HG03175 (cell line): ENCODE results near the gene GUCD1.
"Not testable (repeated sequence)": the region's sequence is repeated elsewhere in the genome, so short reads cannot be mapped to it uniquely, and the experiment has no call there.

Source experiments
- ATAC-seq: cut with Tn5 transposase; IDR thresholded peaks from one replicate; pipeline ENCODE4 v1.9.1; 2021; ENCODE audit warnings: mild to moderate bottlenecking, moderate library complexity; ENCODE audit not compliant: unreplicated experiment

Gene GUCD1

DNA sequence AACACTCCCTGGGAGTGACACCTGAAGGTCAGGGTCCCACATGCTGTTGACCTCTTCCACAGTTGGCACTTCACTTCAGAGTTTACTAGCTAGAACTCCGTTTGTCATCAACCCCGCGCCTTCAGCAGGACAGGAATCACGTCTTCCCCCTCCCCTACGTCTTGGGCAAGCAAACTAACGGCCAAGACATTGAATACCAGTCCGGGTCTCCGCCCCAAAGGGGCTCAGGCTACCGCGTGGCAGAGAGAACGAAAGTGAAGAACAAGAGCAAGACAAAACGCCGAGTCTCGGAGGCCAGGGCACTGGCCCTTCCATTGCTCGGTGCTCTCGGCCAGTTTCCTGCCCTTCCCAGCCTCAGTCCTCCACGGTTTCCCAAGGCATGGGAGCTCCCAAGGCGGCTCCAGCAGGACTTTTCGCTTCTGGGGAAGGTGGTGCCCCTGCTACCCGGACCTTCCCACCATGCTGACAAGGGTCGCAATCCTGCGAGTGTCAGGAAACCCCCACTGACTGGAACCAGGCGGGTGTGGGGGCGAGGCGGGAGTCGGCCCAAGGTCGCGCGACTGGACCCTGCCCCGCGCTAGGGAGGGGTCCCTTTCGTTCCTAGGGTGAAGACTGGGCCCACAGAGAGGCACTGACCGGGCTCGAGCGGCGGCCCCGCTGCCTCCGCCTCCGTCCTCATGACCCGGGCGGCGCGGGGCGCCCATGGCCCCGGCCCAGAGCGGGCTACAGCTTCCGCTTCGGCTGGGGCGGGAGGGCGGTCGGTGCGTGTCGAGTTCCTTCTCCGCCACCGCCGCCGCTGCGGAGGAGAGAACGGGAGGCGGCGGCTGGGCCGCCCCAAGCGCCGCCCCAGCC is at the start of gene GUCD1:
TSS of gene GUCD1 (minus strand) at position 826 of the 852 bp plus-strand sequence. CDS start at position 679, 147 bp downstream.
- ATAC-seq = no peak

DNA sequence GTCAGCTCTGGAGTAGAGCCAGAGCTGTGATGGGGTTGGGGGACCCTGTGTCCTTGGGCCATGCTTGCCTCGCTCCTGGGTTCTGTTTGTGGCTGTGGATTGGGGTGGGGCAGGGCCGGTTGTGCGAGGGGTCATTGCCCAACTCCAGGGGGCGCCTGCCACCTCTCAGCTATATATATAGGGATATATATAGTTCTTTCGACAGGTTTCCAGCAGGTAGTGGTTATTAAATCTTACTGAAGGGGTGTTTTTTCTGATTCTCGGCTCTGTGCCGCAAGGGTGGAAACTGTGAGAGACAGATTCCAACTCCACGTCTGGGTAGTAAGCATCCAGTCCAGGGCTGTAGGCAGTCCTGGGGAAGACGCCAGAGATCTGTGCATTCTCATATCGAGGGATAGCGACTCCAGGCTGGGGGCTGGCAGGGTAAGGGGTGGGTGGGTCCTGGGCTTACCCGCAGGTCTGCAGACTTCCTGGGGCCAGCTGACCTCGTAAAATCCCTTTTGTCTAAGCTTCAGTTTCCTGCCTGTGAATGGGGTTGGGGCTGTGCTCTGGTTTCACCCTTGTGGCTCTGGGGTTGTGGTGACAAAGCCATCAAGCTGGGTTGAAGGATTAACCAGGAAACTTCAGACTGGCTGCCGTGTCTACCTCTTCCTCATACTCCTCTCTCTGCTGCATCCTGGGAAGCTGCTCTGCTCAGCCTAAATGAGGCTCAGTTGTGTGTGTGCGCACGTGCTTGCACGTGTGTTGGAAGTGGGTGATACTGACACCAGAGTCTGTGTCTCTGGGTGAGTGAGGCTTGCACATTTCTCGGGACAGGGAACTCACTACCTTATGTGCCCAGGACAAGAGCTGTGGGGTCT is 49.1 kb upstream of the GUCD1 start:
- not testable (repeated sequence) for ATAC-seq

DNA sequence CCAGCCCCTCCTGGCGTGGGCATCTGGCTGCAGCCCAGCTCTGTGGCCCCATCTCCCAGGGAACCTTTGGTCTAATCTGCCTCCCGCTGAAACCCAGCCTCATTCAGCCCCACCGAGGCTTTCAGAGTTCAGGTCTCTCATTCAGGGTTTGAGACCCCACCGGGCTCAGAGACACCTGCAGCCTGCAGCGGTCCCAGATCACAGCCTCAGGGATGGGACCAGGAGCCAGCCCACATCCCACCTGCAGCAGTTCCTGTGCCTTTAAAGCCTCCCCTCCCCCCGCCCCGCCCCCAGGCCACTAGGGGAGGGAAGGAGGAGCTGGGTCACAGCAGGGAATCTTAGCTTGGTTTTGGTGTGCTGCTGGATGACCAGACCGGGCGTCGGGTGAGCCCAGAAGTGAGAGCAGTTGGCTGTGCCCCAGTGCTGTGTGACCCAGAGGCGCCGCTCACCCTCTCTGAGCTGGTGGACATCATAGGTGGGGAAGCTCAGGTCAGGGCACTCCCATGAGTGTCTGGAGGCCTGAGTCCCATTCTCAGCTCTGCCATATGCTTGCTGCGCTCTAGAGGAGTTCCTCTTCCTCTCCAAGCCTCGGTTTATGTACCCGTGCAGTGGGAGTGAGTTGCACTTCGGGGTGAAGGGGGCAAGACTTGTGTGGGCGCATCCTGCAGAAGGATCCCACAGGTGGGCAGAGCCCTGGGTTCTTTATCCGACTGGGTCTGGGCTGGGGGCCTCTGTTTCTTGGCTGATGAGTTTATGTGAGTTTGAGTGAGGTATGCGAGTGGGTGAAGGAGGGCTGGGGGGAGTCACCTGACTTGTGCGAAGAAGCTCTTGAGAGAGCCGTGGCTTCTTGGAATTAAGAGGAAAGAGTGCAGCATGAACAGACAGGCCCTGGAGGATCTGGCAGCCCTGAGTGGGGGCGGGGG is 48.2 kb upstream of the GUCD1 start, which contains the start of gene GGT1:
TSS of gene GGT1 (plus strand) at position 347 of the 923 bp plus-strand sequence. CDS start 7,889 bp downstream, outside the sequence.
- ATAC-seq = not testable (repeated sequence)

DNA sequence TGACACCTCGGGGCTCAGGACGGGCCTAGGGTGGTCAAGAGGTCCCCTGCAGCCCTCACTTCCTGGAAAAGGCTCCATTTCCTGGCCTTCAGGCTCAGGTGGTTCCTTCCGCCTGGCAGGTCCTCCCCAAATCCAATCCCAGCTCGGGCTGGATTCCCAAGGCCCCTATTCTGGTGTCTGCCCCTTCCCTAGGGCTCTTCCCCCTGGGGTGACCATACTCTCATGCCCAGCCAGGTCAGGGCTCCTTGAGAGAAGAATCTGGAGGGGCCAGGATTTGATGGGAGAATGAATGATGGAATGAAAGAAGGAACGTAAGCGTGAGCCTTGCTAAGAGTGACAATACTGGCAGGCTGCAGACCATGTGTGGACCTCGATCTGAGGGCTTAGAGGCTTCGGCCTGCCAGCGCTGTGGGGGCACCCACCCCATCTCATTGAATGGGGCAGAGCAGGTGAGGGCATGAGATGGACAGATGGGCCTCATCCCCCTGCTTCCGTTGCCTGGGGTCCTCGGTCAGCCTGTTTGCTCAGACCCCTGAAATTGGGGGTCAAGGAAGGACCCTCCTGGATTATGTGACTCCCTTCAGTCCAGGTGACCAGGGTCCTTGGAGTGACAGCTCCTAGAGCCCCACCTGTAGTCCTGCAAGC is 47.3 kb upstream of the GUCD1 start:
- ATAC-seq = not testable (repeated sequence)

DNA sequence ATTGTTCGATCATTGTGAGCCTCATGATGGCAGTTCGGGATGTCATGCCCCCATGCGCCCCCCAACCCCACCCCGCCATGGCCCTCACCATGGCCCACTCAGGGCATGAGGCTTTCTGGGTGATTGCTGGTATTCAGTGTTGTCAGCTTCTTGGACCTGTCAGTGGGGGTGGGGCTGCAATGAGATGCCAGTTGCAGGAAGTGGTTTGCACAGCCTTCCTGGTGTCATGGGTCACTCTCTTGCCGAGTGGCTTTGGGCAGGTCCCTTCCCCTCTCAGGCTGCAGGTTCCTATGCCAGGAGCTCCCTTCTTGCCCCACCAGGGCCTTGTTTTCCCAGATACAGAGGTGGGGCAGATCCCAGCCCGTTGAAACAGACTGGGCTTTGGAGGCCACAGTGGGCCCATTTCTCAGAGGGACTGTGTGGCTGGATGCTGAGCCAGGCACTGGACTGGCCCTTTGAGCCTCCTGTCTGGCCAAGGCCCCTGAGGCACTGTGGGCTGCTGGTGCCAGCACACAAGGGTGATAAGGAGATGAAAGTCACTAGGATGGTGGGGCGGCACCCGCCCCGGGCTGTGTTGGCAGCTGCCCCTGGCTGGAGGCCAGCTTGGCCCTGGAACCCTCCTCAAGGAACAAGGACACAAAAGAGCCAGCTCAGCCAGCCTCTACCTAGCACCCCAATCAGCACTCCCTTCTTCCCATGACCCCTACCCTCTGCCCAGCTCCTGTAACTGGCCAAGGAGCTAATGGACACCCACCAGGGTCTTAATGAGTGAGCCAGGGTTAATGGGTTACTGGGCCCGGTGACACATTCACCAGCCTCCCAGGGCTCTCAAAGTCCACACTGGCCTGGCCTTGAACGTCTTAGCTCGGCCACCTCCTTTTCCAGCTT is 46.5 kb upstream of the GUCD1 start:
- ATAC-seq = no peak

DNA sequence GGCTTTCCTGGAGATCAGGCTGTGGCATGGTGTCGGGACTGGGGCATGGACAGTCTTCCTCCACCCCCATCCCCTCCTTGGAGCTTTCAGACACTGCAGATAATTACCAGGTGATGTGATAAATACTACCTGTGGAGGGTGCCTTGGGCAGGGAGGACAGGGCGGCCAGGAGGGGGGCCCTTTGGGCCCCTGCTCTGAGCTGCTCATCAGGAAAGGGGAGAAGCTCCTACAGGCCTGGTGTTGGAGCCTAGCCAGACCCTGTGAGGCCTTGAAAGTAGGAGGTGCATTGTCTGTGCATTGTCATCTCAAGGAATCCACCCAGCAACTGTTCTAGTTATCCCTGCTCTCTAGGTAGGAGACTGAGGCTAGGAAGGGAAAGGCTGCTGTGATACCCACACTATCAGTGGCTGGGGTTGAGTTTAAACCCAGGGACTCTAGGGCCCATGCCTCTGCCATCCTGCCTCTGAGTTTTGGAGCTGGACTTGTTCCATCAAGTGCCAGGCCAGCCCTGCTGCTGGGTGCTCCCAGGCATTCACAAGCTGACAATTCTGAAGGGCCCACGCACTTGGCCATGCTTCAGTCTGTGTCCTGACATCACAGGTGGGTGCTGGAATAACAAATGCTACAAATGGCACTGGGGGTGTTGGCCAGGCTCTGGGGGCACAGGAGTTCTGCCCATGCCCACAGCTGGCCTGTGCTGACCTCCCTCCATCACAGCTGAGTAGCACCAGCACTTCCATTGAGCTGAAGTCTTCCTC is 45.2 kb upstream of the GUCD1 start:
- not testable (repeated sequence) for ATAC-seq

DNA sequence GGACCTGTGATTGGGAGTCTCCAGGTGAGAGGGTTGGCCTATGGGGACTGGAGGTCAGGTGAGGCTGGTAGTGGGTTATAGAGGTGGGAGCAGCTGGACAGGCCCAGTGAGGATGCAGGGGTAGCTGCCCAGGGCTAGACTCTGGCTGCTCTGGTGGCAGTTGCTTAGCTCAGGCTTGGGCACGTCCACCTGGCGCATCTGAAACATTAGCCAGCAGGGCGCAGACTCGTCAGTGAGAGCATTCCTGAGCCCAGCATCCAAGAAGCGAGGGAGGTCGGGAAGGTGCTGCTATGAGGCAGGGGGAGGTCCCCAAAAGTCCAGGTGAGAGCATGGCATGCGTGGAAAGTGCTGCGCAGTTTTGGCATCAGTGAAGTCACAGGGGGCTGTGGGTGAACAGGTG is 44.6 kb upstream of the GUCD1 start:
- no peak for ATAC-seq

DNA sequence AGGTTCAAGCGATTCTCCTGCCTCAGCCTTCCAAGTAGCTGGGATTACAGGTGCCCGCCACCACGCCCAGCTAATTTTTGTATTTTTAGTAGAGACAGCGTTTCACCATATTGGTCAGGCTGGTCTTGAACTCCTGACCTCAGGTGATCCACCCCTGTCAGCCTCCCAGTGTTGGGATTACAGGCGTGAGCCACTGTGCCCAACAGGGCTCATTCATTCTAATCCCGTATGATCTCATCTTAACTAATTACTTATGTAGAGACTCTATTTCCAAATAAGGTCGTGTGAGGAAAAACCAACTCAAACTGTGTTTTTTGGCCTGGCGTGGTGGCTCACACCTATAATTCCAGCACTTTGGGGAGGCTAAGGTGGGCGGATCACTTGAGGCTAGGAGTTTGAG is 42.1 kb upstream of the GUCD1 start:
- ATAC-seq = not testable (repeated sequence)

DNA sequence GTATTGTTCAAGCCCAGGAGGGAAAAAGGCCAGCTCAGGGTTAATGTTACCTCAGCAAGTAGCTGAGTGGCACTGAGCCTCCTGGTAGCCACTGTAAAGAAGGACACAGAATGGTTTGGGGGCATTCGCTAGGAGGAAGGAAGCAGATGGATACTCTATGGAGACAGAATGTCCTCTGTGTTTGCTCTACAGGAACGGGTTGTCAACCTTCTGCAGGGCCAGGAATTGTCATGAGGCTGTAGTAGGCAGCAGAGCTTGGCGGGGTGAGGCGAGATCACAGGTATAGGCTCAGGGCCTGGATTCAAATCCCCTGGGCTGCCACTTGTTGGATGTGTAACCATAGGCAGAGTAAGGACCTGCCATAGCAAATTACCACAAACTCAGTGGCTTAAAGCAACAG is 40.9 kb upstream of the GUCD1 start:
- no peak for ATAC-seq

DNA sequence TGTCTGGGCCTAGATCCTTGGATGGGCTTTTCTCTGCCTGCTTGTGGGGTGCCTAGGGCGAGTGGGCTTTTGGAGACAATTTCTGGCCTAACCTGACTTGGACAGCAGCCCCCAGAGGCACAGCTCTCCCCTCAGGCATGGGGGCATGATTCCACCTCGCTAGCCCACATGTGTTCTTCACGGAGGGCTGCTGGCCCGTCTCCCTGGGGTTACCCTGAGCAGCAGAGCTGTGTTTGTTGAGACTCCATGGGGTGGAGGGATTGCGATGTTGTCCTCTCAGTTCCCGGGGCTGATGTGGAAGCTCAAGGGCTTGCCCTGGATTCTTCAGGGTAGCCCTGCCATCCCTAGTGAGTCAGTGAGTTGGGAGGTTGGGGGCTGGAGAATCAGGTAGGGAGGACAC is 40.3 kb upstream of the GUCD1 start:
- no peak for ATAC-seq

DNA sequence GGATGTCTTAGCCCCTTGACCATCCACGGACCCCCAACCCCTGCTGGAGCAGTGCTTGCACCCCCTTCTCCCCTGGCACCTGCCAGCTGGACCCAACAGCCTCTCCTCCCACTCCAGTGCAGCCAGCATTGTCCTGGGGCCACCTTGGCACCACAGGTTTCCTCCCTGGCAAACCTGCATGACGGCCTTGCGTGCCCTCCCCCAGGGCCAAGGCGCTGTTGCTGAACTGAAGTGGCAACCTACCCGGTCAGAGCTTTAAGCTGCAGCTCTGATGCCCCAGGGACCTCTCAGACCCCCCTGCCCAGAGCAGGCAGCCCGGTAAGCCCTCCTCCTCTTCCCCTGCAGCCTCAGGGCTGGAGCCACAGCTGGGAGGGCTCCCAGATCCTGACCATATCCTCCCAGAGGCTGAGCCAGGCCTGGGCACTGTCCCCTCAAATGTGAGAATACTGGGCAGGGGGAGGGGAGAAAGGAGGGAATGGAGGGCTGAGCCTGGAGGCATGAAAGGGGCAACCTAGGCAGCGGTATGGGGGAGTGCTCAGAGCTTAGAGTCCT is 39.7 kb upstream of the GUCD1 start:
- ATAC-seq = no peak

DNA sequence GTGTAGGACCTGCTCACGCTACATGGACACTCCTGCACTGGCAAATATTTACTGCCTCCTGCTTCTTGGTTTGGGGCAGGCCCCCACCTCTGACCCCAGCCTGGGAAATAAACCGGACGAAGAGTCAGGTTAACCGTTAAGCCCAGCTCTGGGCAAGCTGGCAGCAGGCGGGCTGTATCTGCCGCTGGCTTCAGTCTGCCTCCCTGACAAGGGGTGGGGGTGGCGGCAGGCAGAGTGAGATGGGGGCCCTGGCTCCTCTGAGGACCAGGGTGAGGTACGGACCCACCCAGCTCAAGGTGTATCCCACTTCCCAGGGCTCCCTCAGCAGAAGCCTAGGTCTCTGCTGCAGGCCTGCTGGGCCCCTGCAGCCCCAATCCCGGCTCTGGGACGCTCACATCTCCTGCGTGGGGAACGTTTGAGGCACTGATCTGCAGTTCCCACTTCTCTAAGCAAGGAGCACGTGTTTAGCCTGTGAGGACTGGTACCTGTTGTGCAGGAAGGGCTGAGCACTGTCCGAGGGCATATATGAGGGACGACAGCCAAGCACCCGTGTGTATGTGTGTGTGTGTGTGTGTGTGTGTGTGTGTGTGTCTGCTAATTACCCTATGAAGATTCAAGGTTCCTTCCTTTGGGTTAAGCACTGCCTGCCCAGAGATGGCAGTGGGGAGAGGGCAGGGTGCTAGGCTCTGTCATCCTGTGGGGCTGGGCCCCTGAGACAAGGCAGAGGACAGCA is 39.1 kb upstream of the GUCD1 start:
- no peak for ATAC-seq

DNA sequence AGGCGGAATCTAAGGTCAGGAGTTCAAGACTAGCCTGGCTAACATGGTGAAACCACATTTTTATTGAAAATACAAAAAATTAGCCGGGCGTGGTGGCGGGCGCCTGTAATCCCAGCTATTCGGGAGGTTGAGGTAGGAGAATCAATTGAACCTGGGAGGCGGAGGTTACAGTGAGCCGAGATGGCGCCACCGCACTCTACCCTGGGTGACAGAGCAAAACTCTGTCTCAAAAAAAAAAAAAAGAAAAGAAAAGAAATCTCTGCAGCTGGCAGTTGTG is 38.6 kb upstream of the GUCD1 start:
- not testable (repeated sequence) for ATAC-seq

DNA sequence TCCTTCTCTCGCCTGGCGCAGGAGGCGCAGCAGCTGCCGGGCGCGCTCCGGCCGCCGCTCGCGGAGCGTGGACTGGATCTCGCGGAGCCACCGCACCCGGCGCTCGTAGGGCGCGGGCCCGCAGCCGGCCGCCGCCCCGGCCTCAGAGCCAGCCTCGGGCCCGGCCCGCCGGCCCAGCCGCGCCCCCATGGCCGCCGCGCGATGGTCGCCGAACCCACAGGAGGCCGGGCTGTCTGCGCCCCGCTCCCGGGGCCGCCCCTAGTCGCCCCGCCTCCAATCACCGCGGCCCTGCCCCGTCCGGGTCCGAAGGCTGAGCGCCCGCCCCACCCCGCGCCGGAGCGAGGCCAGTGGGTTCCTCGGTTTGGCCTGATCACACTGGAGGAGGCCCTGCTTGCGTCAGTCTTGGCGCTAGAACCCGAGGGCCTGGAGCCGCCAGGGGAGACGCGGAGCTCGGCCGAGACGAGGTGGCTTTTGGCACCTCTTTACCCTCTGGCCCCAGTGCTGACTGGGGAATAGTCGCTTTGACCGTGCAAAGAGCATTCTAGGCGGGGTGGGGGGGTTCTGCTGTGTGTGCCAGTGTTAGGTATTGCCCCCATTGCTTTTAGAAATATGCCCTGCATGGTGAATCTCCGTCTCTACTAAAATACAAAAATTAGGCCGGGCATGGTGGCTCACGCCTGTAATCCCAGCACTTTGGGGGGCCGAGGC is 38.1 kb upstream of the GUCD1 start, which contains the start of gene LRRC75B:
TSS of gene LRRC75B (minus strand) at position 223 of the 708 bp plus-strand sequence. CDS start at position 189, 34 bp downstream.
- no peak for ATAC-seq

DNA sequence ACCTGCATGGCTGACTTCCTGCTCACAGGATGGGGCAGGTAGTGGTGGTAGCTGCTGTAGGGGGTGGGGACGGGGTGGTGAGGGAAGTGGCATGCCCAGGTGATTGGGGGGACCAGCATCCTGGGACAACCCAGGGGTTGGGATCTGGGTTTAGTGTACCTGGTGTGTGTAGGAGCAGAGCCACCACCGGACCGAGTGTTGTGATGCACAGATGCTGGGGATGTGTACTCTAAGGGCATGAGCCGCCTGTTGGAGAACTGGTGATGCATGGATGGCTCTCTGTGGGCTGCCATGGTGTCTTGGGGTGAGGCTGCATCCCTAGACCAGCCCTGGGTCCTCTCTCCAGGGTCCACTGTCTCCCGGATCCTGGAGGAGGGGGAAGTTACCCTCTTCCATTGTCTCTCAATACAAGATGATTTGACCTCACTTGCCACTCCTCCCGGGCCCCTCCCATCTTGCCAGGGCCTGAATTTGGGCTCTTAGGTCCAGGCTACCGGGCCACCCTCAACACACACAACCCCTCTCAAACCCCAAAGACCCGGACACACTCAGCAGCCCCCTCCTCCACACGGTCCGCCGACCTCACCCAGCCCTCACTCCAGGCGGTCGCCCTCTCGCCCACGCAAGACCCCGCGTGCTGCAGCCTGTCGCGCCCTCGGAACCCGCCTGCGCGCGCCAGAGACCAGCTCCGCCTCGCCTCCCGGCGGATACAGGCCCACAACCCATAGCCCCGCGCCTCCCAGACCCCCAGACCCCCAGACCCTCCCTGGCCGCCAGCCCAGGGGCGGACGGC is 37.3 kb upstream of the GUCD1 start:
- no peak for ATAC-seq

DNA sequence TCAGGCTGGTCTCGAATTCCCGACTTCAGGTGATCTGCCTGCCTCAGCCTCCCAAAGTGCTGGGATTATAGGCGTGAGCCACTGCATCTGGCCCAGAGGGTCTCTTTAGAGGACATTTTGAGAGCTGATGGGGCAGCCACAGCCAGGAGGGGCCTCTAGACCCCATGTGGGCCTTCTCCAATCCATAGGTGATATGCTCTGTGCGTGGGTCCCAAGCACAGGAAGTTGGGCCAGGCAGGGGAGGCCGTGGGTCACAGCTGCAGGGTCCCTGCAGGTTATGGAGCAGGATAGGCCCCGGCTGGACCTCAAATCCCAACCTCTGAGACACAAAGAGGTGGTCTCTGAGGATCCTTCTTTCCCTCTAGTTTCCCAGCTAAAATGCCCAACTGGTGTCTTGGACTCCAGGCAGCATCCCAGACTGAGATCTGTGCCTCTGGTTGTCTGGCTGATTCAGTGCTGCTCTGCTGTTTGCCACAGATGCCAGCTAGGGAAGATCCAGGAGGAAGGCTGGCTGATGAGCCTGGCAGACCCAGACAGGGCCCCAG is 36.4 kb upstream of the GUCD1 start:
- ATAC-seq = no peak
